Mesenchymal stem cell (in vitro differentiated cells and primary cell): ENCODE data around the gene SLC6A5.

Experiments
- DNase-seq: peaks from one replicate; pipeline ENCODE4 v3.0.0-alpha.2; 2013
- H2AFZ ChIP-seq: one replicate; pipeline ENCODE4 v1.6.1; 2013; ENCODE audit warnings: low read depth, mild to moderate bottlenecking, control low read depth, inconsistent platforms, low read length, moderate library complexity
- H2AK5ac ChIP-seq: 2 replicates; pipeline ENCODE4 v1.6.1; 2013; ENCODE audit warnings: low read length, moderate library complexity, mild to moderate bottlenecking, inconsistent platforms; ENCODE audit not compliant: severe bottlenecking
- H2BK120ac ChIP-seq: one replicate; pipeline ENCODE4 v1.6.1; 2013; ENCODE audit warnings: low read depth, mild to moderate bottlenecking, inconsistent platforms, low read length, moderate library complexity
- H2BK12ac ChIP-seq, 2 experiments: one replicate each; pipeline ENCODE4 v1.6.1; 2013; ENCODE audit warnings: inconsistent platforms in 2 of 2, low read length in 2 of 2, mild to moderate bottlenecking in 2 of 2, moderate library complexity in 2 of 2, control low read depth in 1 of 2
- H2BK15ac ChIP-seq: one replicate; pipeline ENCODE4 v1.6.1; 2013; ENCODE audit warnings: mild to moderate bottlenecking, low read depth, inconsistent platforms; ENCODE audit not compliant: poor library complexity, severe bottlenecking
- H2BK5ac ChIP-seq: 2 replicates; pipeline ENCODE4 v1.6.1; 2013; ENCODE audit warnings: low read depth, mild to moderate bottlenecking, low read length, control low read depth, inconsistent platforms; ENCODE audit not compliant: poor library complexity, severe bottlenecking
- H3K14ac ChIP-seq, 2 experiments: one replicate each; pipeline ENCODE4 v1.6.1; 2013; ENCODE audit warnings: inconsistent platforms in 2 of 2, low read length in 2 of 2, control low read depth in 1 of 2, mild to moderate bottlenecking in 1 of 2, moderate library complexity in 1 of 2
- H3K18ac ChIP-seq, 2 experiments: one replicate each; pipeline ENCODE4 v1.6.1; 2013; ENCODE audit warnings: inconsistent platforms in 2 of 2, low read length in 2 of 2, control low read depth in 1 of 2, low read depth in 1 of 2, mild to moderate bottlenecking in 1 of 2
- H3K23ac ChIP-seq, 2 experiments: one replicate each; pipeline ENCODE4 v1.6.1; 2013; ENCODE audit warnings: inconsistent platforms in 2 of 2, low read length in 2 of 2, mild to moderate bottlenecking in 2 of 2, moderate library complexity in 2 of 2, control low read depth in 1 of 2
- H3K27ac ChIP-seq: 2 replicates; pipeline ENCODE4 v1.5.1; 2013; ENCODE audit warnings: mild to moderate bottlenecking, moderate library complexity, low read length, control low read depth, inconsistent platforms; ENCODE audit not compliant: poor library complexity, severe bottlenecking
- H3K27me3 ChIP-seq, 2 experiments: 2 replicates each; pipeline versions ENCODE4 v1.6.1 to v1.7.0; 2013; ENCODE audit warnings: low read length in 2 of 2, mild to moderate bottlenecking in 2 of 2, moderate library complexity in 2 of 2, control low read depth in 1 of 2, inconsistent platforms in 1 of 2; ENCODE audit not compliant: control insufficient read depth in 1 of 2, insufficient read depth in 1 of 2
- H3K36me3 ChIP-seq, 2 experiments: 2 replicates each; pipeline versions ENCODE4 v1.6.1 to v1.7.0; 2013; ENCODE audit warnings: low read length in 2 of 2, control low read depth in 1 of 2, inconsistent platforms in 1 of 2, low read depth in 1 of 2, mild to moderate bottlenecking in 1 of 2; ENCODE audit not compliant: insufficient read depth in 2 of 2, control insufficient read depth in 1 of 2
- H3K4ac ChIP-seq, 2 experiments: one replicate each; pipeline ENCODE4 v1.6.1; 2013; ENCODE audit warnings: inconsistent platforms in 2 of 2, low read length in 2 of 2, mild to moderate bottlenecking in 2 of 2, moderate library complexity in 2 of 2, control low read depth in 1 of 2, low read depth in 1 of 2
- H3K4me1 ChIP-seq: 2 replicates; pipeline ENCODE4 v1.6.1; 2013; ENCODE audit warnings: low read depth, low read length, control low read depth; ENCODE audit not compliant: control insufficient read depth, insufficient read depth
- H3K4me2 ChIP-seq: 2 replicates; pipeline ENCODE4 v1.6.1; 2013; ENCODE audit warnings: low read length, mild to moderate bottlenecking, inconsistent platforms; ENCODE audit not compliant: poor library complexity, severe bottlenecking
- H3K4me3 ChIP-seq, 2 experiments: 2 replicates each; pipeline versions ENCODE4 v1.5.1 to v1.7.0; 2013; ENCODE audit warnings: low read length in 2 of 2, mild to moderate bottlenecking in 2 of 2, control low read depth in 1 of 2, low read depth in 1 of 2; ENCODE audit not compliant: insufficient read depth in 1 of 2
- H3K79me1 ChIP-seq: replicated peaks from 2 replicates; pipeline ENCODE4 v1.6.1; 2013; ENCODE audit warnings: mild to moderate bottlenecking, control low read depth, low read length, inconsistent platforms; ENCODE audit not compliant: poor library complexity, severe bottlenecking
- H3K9ac ChIP-seq: 2 replicates; pipeline ENCODE4 v1.7.0; 2013; ENCODE audit warnings: mild to moderate bottlenecking, low read length, moderate library complexity
- H3K9me3 ChIP-seq: 2 replicates; pipeline ENCODE4 v1.7.0; 2013; ENCODE audit warnings: mild to moderate bottlenecking, low read length; ENCODE audit not compliant: control insufficient read depth
- H4K8ac ChIP-seq: one replicate; pipeline ENCODE4 v1.6.1; 2013; ENCODE audit warnings: inconsistent platforms, mild to moderate bottlenecking, low read length, moderate library complexity
- H4K91ac ChIP-seq: one replicate; pipeline ENCODE4 v1.6.1; 2013; ENCODE audit warnings: mild to moderate bottlenecking, low read length, inconsistent platforms
- WGBS: methylation state at CpG from one replicate; pipeline ENCODE4 v1.1.7; 2013; ENCODE audit warnings: mixed read lengths; 5-methylcytosine and 5-hydroxymethylcytosine counted together

The SLC6A5 gene

GRCh38 chr11:20668844-20669819 lies 69.7 kb downstream of the SLC6A5 start, which contains the start of gene NELL1:
Gene NELL1 (plus strand): TSS chr11:20669586.
- H3K9ac ChIP-seq = no peak within 1 kb of the TSS
- H2BK12ac ChIP-seq = no peak within 1 kb of the TSS
- H3K27me3 ChIP-seq = peaks cover 58 to 66% of the 10 kb centered on the region in 2 experiments
- H4K8ac ChIP-seq = no peak within 1 kb of the TSS
- no peak within 1 kb of the TSS for H3K4me3 ChIP-seq
- H3K23ac ChIP-seq = peak within 1 kb of the TSS in 1 of 2 experiments; percentile 19
- no peak within 1 kb of the TSS for H3K14ac ChIP-seq
- no peaks in the 10 kb centered on the region for H3K36me3 ChIP-seq
- no peak within 1 kb of the TSS for H2BK5ac ChIP-seq
- no peaks in the 10 kb centered on the region for H3K9me3 ChIP-seq
- no peak within 1 kb of the TSS for H3K4ac ChIP-seq
- no peaks in the 10 kb centered on the region for H3K79me1 ChIP-seq
- no peak within 1 kb of the TSS for H3K27ac ChIP-seq
- DNase-seq = no peak
- no peak within 1 kb of the TSS for H2AFZ ChIP-seq
- no peak within 1 kb of the TSS for H2BK120ac ChIP-seq
- peaks cover 13% of the 10 kb centered on the region for H3K4me1 ChIP-seq
- no peak within 1 kb of the TSS for H4K91ac ChIP-seq
- H2AK5ac ChIP-seq = no peak within 1 kb of the TSS
- WGBS = 1% methylated on average over 64 of the region's 93 CpGs
- H3K18ac ChIP-seq = no peak within 1 kb of the TSS
- no peak within 1 kb of the TSS for H2BK15ac ChIP-seq
- peak within 1 kb of the TSS; percentile 48 for H3K4me2 ChIP-seq

- Histone ChIP-seq H3K79me1 (no peaks in the 10 kb centered on the region), H3K14ac (no peak overlapping the region), H4K8ac (no peak overlapping the region), H3K4me2 (peak overlapping the region; percentile 46), H2AK5ac (no peak overlapping the region), H2BK12ac (no peak overlapping the region), H2AFZ (no peak overlapping the region), H3K27ac (no peak overlapping the region), H3K4ac (no peak overlapping the region), H3K4me1 (peaks cover 13% of the 10 kb centered on the region), H3K9me3 (no peaks in the 10 kb centered on the region), H2BK15ac (no peak overlapping the region), H2BK5ac (no peak overlapping the region), H3K9ac (no peak overlapping the region), H3K4me3 (no peak overlapping the region), H3K27me3 (peaks cover 60 to 66% of the 10 kb centered on the region in 2 experiments), H3K36me3 (no peaks in the 10 kb centered on the region), H3K23ac (no peak overlapping the region), H2BK120ac (no peak overlapping the region), H4K91ac (no peak overlapping the region), H3K18ac (no peak overlapping the region)
- 3% methylated on average over 49 of the region's 60 CpGs for whole genome bisulfite sequencing
- DNase-seq = no peak
These were observed 70.6 kb downstream of the SLC6A5 start for GRCh38 chr11:20669820-20670684.

- no peak overlapping the region for H3K18ac ChIP-seq
- no peak overlapping the region for H2BK15ac ChIP-seq
- no peaks in the 10 kb centered on the region for H3K9me3 ChIP-seq
- no peak overlapping the region for H2AFZ ChIP-seq
- no peaks in the 10 kb centered on the region for H3K36me3 ChIP-seq
- H3K9ac ChIP-seq = no peak overlapping the region
- H3K27me3 ChIP-seq = peaks cover 60 to 66% of the 10 kb centered on the region in 2 experiments
- H3K4ac ChIP-seq = no peak overlapping the region
- H2BK120ac ChIP-seq = no peak overlapping the region
- no peak overlapping the region for H3K14ac ChIP-seq
- no peak overlapping the region for H3K4me2 ChIP-seq
- H4K91ac ChIP-seq = no peak overlapping the region
- H3K27ac ChIP-seq = no peak overlapping the region
- H2BK5ac ChIP-seq = no peak overlapping the region
- 1% methylated on average over 15 of the region's 21 CpGs for WGBS
- H2BK12ac ChIP-seq = no peak overlapping the region
- no peak overlapping the region for H2AK5ac ChIP-seq
- no peak overlapping the region for H3K4me3 ChIP-seq
- no peaks in the 10 kb centered on the region for H3K79me1 ChIP-seq
- no peak overlapping the region for H4K8ac ChIP-seq
- H3K4me1 ChIP-seq = peaks cover 13% of the 10 kb centered on the region
- no peak for DNase-seq
- no peak overlapping the region for H3K23ac ChIP-seq
These were observed 71.6 kb downstream of the SLC6A5 start for GRCh38 chr11:20670932-20671403.
